ENCODE measurements around the gene SV2B.
A peak's percentile ranks its signal among the peaks of the same experiment; 100 is the strongest.

GRCh38 chr15:91264651-91265351 is 164.7 kb downstream of the SV2B start:
- TF ChIP-seq POLR2AphosphoS5 (IDR thresholded peaks at IDR 0.05; ENCODE audit: low read depth) (peak; percentile 87), CTCF (IDR thresholded peaks at IDR 0.05; ENCODE audit: insufficient read depth, low read length) (no peak), GABPA (IDR thresholded peaks at IDR 0.05; ENCODE audit: low read depth) (peak; percentile 48; the same call in 1 of the 2 replicates)

Data from HL-60 (cell line).